ENCODE data around the gene NVL.

DNA sequence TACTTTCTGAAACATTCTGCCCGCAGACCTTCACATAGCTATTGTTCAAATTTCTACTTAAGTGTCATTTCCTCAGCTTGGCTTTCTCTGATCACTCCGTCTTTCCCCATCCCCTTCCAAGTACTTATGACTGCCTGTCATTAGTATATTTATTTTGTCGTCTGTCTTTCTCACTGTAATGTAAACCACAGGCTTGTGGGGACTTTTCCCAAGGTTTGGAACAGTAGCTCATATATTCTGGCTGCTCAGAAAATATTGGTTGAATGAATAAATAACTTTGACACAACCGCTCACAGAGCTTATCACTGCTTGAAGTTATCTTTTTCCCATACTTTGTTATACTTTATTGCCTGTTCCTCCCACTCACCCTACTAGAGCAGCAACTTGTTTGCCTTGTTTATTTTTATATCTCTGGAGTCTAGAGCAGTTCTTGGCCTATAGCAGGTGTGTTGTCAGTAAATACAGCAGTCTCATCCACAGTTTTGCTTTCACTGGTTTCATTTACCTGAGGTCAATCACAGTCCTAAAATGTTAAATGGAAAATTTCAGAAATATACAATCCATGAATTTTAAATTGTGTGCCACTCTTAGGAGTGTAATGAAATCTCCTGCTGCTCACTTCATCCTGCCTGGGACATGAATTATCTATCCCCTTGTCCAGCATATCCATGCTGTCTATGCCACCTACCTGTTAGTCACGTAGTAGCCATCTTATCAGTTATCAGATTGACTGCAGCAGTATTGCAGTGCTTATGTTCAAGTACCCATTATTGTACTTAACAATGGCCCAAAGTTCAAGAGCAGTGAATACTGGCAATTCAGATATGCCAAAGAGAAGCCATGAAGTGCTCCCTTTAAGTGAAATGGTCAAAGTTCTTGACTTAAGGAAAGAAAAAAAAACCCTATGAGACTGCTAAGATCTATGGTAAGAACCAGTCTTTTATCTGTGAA is 24.3 kb upstream of the NVL start:
- no peak for TF ChIP-seq ZZZ3 (IDR thresholded peaks at IDR 0.05; ENCODE audit: control insufficient read depth, insufficient read length, low read depth)
- TF ChIP-seq EZH2 (IDR thresholded peaks at IDR 0.05; ENCODE audit: borderline replicate concordance, control insufficient read depth, low read depth, low read length), result no peak
- TF ChIP-seq, protein P1, sequence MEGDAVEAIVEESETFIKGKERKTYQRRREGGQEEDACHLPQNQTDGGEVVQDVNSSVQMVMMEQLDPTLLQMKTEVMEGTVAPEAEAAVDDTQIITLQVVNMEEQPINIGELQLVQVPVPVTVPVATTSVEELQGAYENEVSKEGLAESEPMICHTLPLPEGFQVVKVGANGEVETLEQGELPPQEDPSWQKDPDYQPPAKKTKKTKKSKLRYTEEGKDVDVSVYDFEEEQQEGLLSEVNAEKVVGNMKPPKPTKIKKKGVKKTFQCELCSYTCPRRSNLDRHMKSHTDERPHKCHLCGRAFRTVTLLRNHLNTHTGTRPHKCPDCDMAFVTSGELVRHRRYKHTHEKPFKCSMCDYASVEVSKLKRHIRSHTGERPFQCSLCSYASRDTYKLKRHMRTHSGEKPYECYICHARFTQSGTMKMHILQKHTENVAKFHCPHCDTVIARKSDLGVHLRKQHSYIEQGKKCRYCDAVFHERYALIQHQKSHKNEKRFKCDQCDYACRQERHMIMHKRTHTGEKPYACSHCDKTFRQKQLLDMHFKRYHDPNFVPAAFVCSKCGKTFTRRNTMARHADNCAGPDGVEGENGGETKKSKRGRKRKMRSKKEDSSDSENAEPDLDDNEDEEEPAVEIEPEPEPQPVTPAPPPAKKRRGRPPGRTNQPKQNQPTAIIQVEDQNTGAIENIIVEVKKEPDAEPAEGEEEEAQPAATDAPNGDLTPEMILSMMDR (IDR thresholded peaks at IDR 0.05 in 2 of 3, conservative IDR thresholded peaks at IDR 0.05 in 1 of 3; ENCODE audit: control insufficient read depth in 2 of 3, extremely low read depth in 1 of 3, insufficient read depth in 1 of 3, low read depth in 3 of 3, low read length in 3 of 3), result no peak
- TF ChIP-seq POLR2AphosphoS2 (IDR thresholded peaks at IDR 0.05; ENCODE audit: low read depth, low read length), result no peak
